MCF 10A (cell line): ENCODE measurements around the gene RANBP6. TPM values are rescaled to one million over a fixed set of nuclear protein-coding genes. Genes with fewer than 3 reads are reported as not detected.
A peak's percentile ranks its signal among the peaks of the same experiment; 100 is the strongest.
"Not testable (repeated sequence)": the region's sequence is repeated elsewhere in the genome, so short reads cannot be mapped to it uniquely, and the experiment has no call there.

ENCODE experiments used
- Bru-seq: library from RNA; stranded (reverse); fragments of 400-500 nt; gene quantifications from one replicate; lab custom pipeline; 2021; lab: Mats Ljungman, UMichigan
- BruChase-seq, 2 experiments: library from RNA; stranded (reverse); fragments of 400-500 nt; gene quantifications; one replicate each; lab custom pipeline; 2021; lab: Mats Ljungman, UMichigan
- BruUV-seq: library from RNA; stranded (reverse); fragments of 400-500 nt; replicated peaks from 2 replicates; lab custom pipeline; 2021; lab: Mats Ljungman, UMichigan
- CTCF ChIA-PET: fragments of 300-600 bp; sonication (Branson Sonifier 250); formaldehyde crosslinking; extraction: SDS; loops from one replicate; lab custom pipeline; 2021; ENCODE audit warnings: antibody characterized with exemption, inconsistent platforms; lab: Yijun Ruan, JAX
- POLR2A ChIA-PET: fragments of 300-600, 350-650 bp; sonication (Branson Sonifier 250); formaldehyde crosslinking; extraction: SDS; loops from one replicate; lab custom pipeline; 2020; ENCODE audit warnings: antibody characterized with exemption, inconsistent platforms; lab: Yijun Ruan, JAX
- DNase-seq: peaks from one replicate; pipeline ENCODE4 v3.0.0-alpha.2; 2018; ENCODE audit not compliant: unreplicated experiment
- H3K27ac Mint-ChIP-seq: one replicate; pipeline ENCODE4 v1.8.0; 2022; ENCODE audit warnings: mild to moderate bottlenecking, low read depth, mixed read lengths; ENCODE audit not compliant: unreplicated experiment
- H3K27me3 Mint-ChIP-seq: one replicate; pipeline ENCODE4 v1.8.0; 2022; ENCODE audit warnings: mixed read lengths; ENCODE audit not compliant: insufficient read depth, unreplicated experiment
- H3K36me3 Mint-ChIP-seq: one replicate; pipeline ENCODE4 v1.8.0; 2022; ENCODE audit warnings: mild to moderate bottlenecking, moderate library complexity, mixed read lengths; ENCODE audit not compliant: insufficient read depth, unreplicated experiment
- H3K4me1 Mint-ChIP-seq: one replicate; pipeline ENCODE4 v1.8.0; 2022; ENCODE audit warnings: mixed read lengths; ENCODE audit not compliant: insufficient read depth, unreplicated experiment
- H3K4me3 Mint-ChIP-seq: one replicate; pipeline ENCODE4 v1.8.0; 2022; ENCODE audit warnings: mild to moderate bottlenecking, moderate library complexity, mixed read lengths; ENCODE audit not compliant: unreplicated experiment
- H3K9me3 Mint-ChIP-seq: one replicate; pipeline ENCODE4 v1.8.0; 2022; ENCODE audit warnings: mixed read lengths; ENCODE audit not compliant: unreplicated experiment
- CTCF ChIP-seq: fragments of 200-600 bp; IDR thresholded peaks from one replicate; pipeline ENCODE4 v1.8.0; 2022; ENCODE audit warnings: antibody characterized with exemption, mild to moderate bottlenecking; ENCODE audit not compliant: unreplicated experiment
- intact Hi-C: fragments of 100-400 bp; cut with micrococcal nuclease; formaldehyde crosslinking; loops from 2 replicates; pipeline ENCODE4 v1.14.1; 2022
- long read RNA-seq: library from polyadenylated mRNA; stranded (forward); transcript quantifications from one replicate; pipeline ENCODE4 v2.0.0, GENCODE V29; 2022
- total RNA-seq: library from RNA; stranded (reverse); gene quantifications from 2 replicates; pipeline ENCODE4 v1.2.3, GENCODE V29; 2022

Gene RANBP6
- total RNA-seq (13.9 and 18.2 TPM in 2 replicates), Bru-seq, nascent RNA (percentile 95 among the genes with signal in this experiment), BruChase-seq, experiment 1, labeled RNA remaining after a 6-hour chase (percentile 97 among the genes with signal in this experiment), BruChase-seq, experiment 2, labeled RNA remaining after a 2-hour chase (percentile 99 among the genes with signal in this experiment)
- long read RNA-seq, full-length matches to known transcripts = 73 of 74 reads
- long read RNA-seq, partial matches to known transcripts = 0 of 74 reads
- long read RNA-seq, other reads (novel, unspliced or antisense) = 1 of 74 reads

GRCh38 chr9:6015278-6016157 lies at the start of gene RANBP6:
TSS of gene RANBP6 (minus strand) at chr9:6015624. CDS start at chr9:6015607, 17 bp downstream.
- POLR2A ChIA-PET = interaction anchor here (0.5 to 3.6 kb wide), 20 partner anchors 9 to 1880 kb away, joined by 3 to 48 read pairs (median 4); a partner anchor contains a TSS
- peak; percentile 85 for DNase-seq
- no peaks in the 10 kb centered on the region for H3K27me3 Mint-ChIP-seq

GRCh38 chr9:6063146-6063545 lies 47.7 kb upstream of the RANBP6 start:
- H3K36me3 Mint-ChIP-seq, DNase-seq, H3K27me3 Mint-ChIP-seq, H3K4me1 Mint-ChIP-seq, POLR2A ChIA-PET, BruUV-seq, H3K9me3 Mint-ChIP-seq, intact Hi-C loops, H3K4me3 Mint-ChIP-seq, H3K27ac Mint-ChIP-seq: not testable (repeated sequence)
- CTCF ChIA-PET = interaction anchor here (1.0 kb wide), 1 partner anchor 243 kb away, joined by 5 read pairs; no protein-coding TSS in a partner anchor

More at GRCh38 chr9:6015278-6016157, at the start of gene RANBP6:
- intact Hi-C loops = loop anchor here (1.0 kb wide), 1 partner anchor 129 kb away; no protein-coding TSS in a partner anchor
- peak within 1 kb of the TSS; percentile 93 for H3K27ac Mint-ChIP-seq
- BruUV-seq = no TSS peak
- H3K4me1 Mint-ChIP-seq = peaks cover 31% of the 10 kb centered on the region
- H3K4me3 Mint-ChIP-seq = peak within 1 kb of the TSS; percentile 99
- no peaks in the 10 kb centered on the region for H3K9me3 Mint-ChIP-seq
- CTCF ChIA-PET = interaction anchor here (0.6 to 2.5 kb wide), 10 partner anchors 8 to 1734 kb away, joined by 3 to 13 read pairs (median 5); no protein-coding TSS in a partner anchor
- TF ChIP-seq CTCF = no peak
- peaks cover 38% of the 10 kb centered on the region for H3K36me3 Mint-ChIP-seq

- peaks cover 11% of the 10 kb centered on the region for H3K4me1 Mint-ChIP-seq
- no peaks in the 10 kb centered on the region for H3K9me3 Mint-ChIP-seq
- BruUV-seq = no TSS peak
- no peak overlapping the region for H3K27ac Mint-ChIP-seq
- no peak for DNase-seq
- ChIA-PET POLR2A (interaction anchor here (1.0 kb wide), 1 partner anchor 47 kb away, joined by 3 read pairs; no protein-coding TSS in a partner anchor), CTCF (interaction anchor here (0.5 to 8.0 kb wide), 11 partner anchors 10 to 548 kb away, joined by 3 to 141 read pairs (median 3); no protein-coding TSS in a partner anchor)
- H3K36me3 Mint-ChIP-seq = no peaks in the 10 kb centered on the region
- no peak for TF ChIP-seq CTCF
- no peaks in the 10 kb centered on the region for H3K27me3 Mint-ChIP-seq
- intact Hi-C loops = loop anchor here (1.0 to 10.0 kb wide), 4 partner anchors 52 to 609 kb away; no protein-coding TSS in a partner anchor
- no peak overlapping the region for H3K4me3 Mint-ChIP-seq
Observed at GRCh38 chr9:6055666-6056065, 40.2 kb upstream of the RANBP6 start.

- Mint-ChIP-seq H3K9me3 (no peaks in the 10 kb centered on the region), H3K4me1 (peaks cover 11% of the 10 kb centered on the region), H3K4me3 (no peak overlapping the region), H3K27ac (no peak overlapping the region), H3K27me3 (no peaks in the 10 kb centered on the region), H3K36me3 (no peaks in the 10 kb centered on the region)
- TF ChIP-seq CTCF = peak; percentile 72
- intact Hi-C loops = loop anchor here (1.0 to 10.0 kb wide), 4 partner anchors 52 to 610 kb away; no protein-coding TSS in a partner anchor
- CTCF ChIA-PET = interaction anchor here (0.6 to 8.0 kb wide), 10 partner anchors 9 to 521 kb away, joined by 3 to 141 read pairs (median 4); no protein-coding TSS in a partner anchor
- peak; percentile 93 for DNase-seq
- no TSS peak for BruUV-seq
- POLR2A ChIA-PET = interaction anchor here (1.0 kb wide), 1 partner anchor 47 kb away, joined by 3 read pairs; no protein-coding TSS in a partner anchor
Observed at GRCh38 chr9:6055216-6055615, 39.8 kb upstream of the RANBP6 start.
